ENCODE measurements around the gene PPM1J. TPM values are rescaled to one million over a fixed set of nuclear protein-coding genes. Genes with fewer than 3 reads are reported as not detected.

The PPM1J gene, protein sequence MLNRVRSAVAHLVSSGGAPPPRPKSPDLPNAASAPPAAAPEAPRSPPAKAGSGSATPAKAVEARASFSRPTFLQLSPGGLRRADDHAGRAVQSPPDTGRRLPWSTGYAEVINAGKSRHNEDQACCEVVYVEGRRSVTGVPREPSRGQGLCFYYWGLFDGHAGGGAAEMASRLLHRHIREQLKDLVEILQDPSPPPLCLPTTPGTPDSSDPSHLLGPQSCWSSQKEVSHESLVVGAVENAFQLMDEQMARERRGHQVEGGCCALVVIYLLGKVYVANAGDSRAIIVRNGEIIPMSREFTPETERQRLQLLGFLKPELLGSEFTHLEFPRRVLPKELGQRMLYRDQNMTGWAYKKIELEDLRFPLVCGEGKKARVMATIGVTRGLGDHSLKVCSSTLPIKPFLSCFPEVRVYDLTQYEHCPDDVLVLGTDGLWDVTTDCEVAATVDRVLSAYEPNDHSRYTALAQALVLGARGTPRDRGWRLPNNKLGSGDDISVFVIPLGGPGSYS
- total RNA-seq: 0.65 and 1.9 TPM in 2 replicates

DNA sequence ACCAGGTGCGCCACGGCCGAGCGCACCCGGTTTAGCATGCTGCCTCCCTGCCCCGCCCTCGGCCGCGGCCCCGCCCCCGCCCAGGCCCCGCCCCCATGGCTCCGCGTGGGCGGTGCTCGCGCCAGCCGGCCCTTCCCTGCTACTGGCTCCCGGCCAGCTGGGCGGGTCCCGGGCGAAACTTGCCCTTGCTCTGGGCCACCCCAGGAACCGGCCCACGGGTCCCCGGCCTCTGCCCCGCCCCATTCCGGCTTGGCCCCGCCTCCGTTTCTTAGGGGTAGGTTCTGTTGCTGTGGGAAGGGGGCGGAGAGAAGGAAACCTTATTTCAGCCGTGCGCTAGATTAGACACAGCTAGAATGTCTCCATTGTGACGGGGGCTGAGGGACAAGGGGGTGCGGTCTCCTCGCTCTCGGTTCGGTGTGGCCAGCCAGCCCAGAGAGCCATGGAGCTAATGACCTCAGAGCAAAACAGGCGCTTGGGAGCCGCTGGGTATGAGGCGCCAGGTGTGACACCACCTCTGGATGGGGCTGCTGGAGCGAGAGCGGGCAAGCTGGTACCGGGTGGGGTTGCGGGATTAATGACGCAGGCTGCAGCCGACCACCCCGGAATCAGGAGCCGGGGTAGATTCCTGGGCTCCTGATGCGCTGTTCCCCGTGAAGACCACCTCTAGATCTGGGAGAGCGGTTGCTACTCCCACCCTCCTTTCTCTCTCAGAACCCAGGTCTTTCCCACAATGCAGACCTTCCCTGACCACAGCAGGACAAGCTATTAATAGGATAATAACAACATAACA, at the start of gene PPM1J:
Gene PPM1J (minus strand): TSS at position 69 of the 790 bp plus-strand sequence. CDS start 31 bp downstream, at position 38.

DNA sequence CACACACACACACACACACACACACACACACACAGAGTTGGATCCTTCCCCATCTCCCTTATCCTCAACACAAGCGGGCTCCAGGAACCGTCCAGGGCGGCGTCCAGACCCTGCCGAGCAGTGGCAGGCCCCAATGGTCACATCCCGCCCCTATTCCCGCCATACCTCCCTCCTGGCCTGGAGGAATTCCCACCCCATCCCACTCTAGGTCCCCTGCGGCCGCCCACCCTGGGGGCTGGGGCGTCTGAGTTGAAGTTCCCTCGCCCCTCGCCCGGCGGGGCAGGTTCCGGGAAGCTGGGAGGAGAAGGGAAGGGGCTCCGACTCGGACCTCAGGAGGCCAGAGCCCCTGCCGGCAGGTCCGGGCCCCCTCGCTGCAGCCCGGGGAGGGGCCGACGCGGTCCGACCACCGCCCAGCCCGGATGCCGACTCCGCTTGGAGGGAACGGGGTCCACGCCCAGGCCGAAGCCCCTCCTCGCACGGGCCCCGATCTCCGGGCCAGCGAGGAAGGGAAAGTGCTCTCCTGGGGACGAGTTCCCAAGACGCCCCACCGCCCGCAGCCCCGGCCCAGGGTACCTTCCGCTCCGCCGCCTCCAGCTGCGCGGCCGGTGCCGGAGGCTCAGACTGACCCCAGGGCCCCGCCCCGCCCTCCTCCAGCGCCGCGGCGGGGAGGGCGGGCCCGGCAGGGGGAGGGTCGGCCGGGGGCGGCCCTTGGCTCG, 8.5 kb downstream of the PPM1J start, which contains the start of gene RHOC:
Gene RHOC (minus strand): TSS at position 623 of the 716 bp plus-strand sequence. CDS start 3,328 bp downstream, outside the sequence.

DNA sequence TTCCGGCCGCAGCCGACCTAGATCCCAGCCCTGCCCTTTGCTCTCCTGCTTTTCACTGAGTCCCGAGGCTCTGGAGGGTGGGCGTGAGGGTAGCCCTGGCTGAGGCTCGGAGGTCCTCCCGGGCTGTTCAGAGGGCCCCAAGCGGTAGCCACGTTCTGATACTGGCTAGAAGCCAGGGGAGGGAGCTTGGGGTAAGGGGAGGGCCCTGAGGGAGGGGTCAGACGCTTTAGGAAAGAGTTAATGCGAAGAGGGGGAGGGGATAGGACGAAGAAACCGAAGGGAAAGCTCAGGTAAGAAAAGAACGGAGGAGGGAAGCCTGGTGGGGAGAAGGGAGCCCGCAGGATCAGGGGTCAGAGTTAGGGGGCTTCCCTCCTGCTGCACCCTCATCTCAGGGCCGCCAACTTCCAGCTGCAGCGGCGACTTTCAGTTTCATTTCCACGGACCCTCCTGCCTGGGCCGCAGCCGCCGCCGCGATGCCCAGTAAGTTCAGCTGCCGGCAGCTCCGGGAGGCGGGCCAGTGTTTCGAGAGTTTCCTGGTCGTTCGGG, 40.6 kb downstream of the PPM1J start, which contains the start of gene MOV10:
Gene MOV10 (plus strand): TSS at position 220 of the 546 bp plus-strand sequence. CDS start 254 bp downstream, at position 474.

Other genes with a start within 250 kb of the PPM1J start
- gene WNT2B, start 206.4 kb downstream of the PPM1J start, total RNA-seq: 3.1 and 3.4 TPM in 2 replicates
- 18.9 and 22.8 TPM in 2 replicates for gene ST7L, start 96.2 kb downstream of the PPM1J start, total RNA-seq
- 374 and 404 TPM in 2 replicates for gene CAPZA1, start 95.5 kb downstream of the PPM1J start, total RNA-seq
- 42.2 and 54.1 TPM in 2 replicates for gene MOV10, start 40.7 kb downstream of the PPM1J start, total RNA-seq
- gene RHOC, start 8.2 kb downstream of the PPM1J start, total RNA-seq: 618 and 791 TPM in 2 replicates
- gene SLC16A1, start 240.9 kb upstream of the PPM1J start, total RNA-seq: 175 and 198 TPM in 2 replicates